ENCODE results near the gene FEZ2.

GRCh38 chr2:36544638-36545338 lies 53.2 kb downstream of the FEZ2 start:
- TF ChIP-seq CBX3 (IDR thresholded peaks at IDR 0.05; ENCODE audit: low read depth): no peak
- no peak for TF ChIP-seq EZH2phosphoT487 (IDR thresholded peaks at IDR 0.05; ENCODE audit: borderline replicate concordance)
- no peak for TF ChIP-seq EZH2 (IDR thresholded peaks at IDR 0.05)
